Mesodermal cell (in vitro differentiated cells): Measurements from ENCODE around the gene MYO7A. TPM values are rescaled to one million over a fixed set of nuclear protein-coding genes. Genes with fewer than 3 reads are reported as not detected.
A peak's percentile ranks its signal among the peaks of the same experiment; 100 is the strongest.

Experiments used
- H3K27ac ChIP-seq: 2 replicates; pipeline ENCODE4 v1.7.0; 2013; ENCODE audit warnings: mild to moderate bottlenecking, low read depth, low read length, moderate library complexity; ENCODE audit not compliant: severe bottlenecking
- H3K36me3 ChIP-seq: 2 replicates; pipeline ENCODE4 v1.7.1; 2013; ENCODE audit warnings: mild to moderate bottlenecking, low read length, moderate library complexity; ENCODE audit not compliant: control insufficient read depth, insufficient read depth
- H3K4me1 ChIP-seq: one replicate; pipeline ENCODE4 v1.7.1; 2013; ENCODE audit warnings: mild to moderate bottlenecking, low read length; ENCODE audit not compliant: insufficient read depth, control insufficient read depth, poor library complexity, severe bottlenecking
- H3K4me3 ChIP-seq: 2 replicates; pipeline ENCODE4 v1.7.0; 2013; ENCODE audit warnings: low read length, control low read depth, mild to moderate bottlenecking; ENCODE audit not compliant: insufficient read depth, poor library complexity, severe bottlenecking; ENCODE audit errors: extremely low read depth
- H3K9me3 ChIP-seq: 2 replicates; pipeline ENCODE4 v1.7.1; 2013; ENCODE audit warnings: mild to moderate bottlenecking, low read length, moderate library complexity; ENCODE audit not compliant: control insufficient read depth
- WGBS, 2 experiments: methylation state at CpG; one replicate each; pipeline ENCODE4 v1.1.5; 2013; ENCODE audit warnings: missing lambda C conversion rate in 2 of 2; ENCODE audit not compliant: insufficient coverage in 2 of 2; 5-methylcytosine and 5-hydroxymethylcytosine counted together
- polyA plus RNA-seq, 2 experiments: library from polyadenylated mRNA; stranded (reverse); fragments of 50-300 nt; gene quantifications; one replicate each; pipeline ENCODE4 v1.2.3, GENCODE V29; 2013

Gene MYO7A
- polyA plus RNA-seq (2013, experiment 1 of 2) = 6.3 TPM
- 4.5 TPM for polyA plus RNA-seq (2013, experiment 2 of 2)

GRCh38 chr11:77127920-77128691, at the start of gene MYO7A:
Gene MYO7A, plus strand, starts transcription at chr11:77128246. Its CDS starts 2,389 bp downstream, at chr11:77130635.
- 48 to 55% methylated on average over 15 to 18 of the region's 20 CpGs for WGBS, 2 experiments
- Histone ChIP-seq H3K4me1 (peaks cover 5% of the 10 kb centered on the region), H3K9me3 (no peaks in the 10 kb centered on the region), H3K36me3 (peaks cover 14% of the 10 kb centered on the region), H3K27ac (no peak within 1 kb of the TSS), H3K4me3 (peak within 1 kb of the TSS; percentile 31)

GRCh38 chr11:77079666-77080065, 48.4 kb upstream of the MYO7A start:
- Histone ChIP-seq H3K9me3 (no peaks in the 10 kb centered on the region), H3K27ac (no peak overlapping the region), H3K4me1 (peaks cover 23% of the 10 kb centered on the region), H3K36me3 (peaks cover 11% of the 10 kb centered on the region), H3K4me3 (no peak overlapping the region)
- no CpG with 5 or more reads among the region's 2 CpGs for WGBS, 2 experiments

GRCh38 chr11:77080643-77081210, 47.3 kb upstream of the MYO7A start:
- peaks cover 18% of the 10 kb centered on the region for H3K36me3 ChIP-seq
- no peaks in the 10 kb centered on the region for H3K9me3 ChIP-seq
- WGBS, 2 experiments = 100% methylated on average over 1 to 2 of the region's 2 CpGs
- no peak overlapping the region for H3K4me3 ChIP-seq
- peaks cover 23% of the 10 kb centered on the region for H3K4me1 ChIP-seq
- H3K27ac ChIP-seq = no peak overlapping the region

- 94 to 96% methylated on average over 6 to 8 of the region's 9 CpGs for WGBS, 2 experiments
- H3K9me3 ChIP-seq = no peaks in the 10 kb centered on the region
- no peak overlapping the region for H3K27ac ChIP-seq
- peaks cover 23% of the 10 kb centered on the region for H3K36me3 ChIP-seq
- H3K4me3 ChIP-seq = no peak overlapping the region
- H3K4me1 ChIP-seq = peaks cover 23% of the 10 kb centered on the region
Observed at GRCh38 chr11:77081381-77081851, 46.6 kb upstream of the MYO7A start.

GRCh38 chr11:77081976-77082836, 45.8 kb upstream of the MYO7A start:
- Histone ChIP-seq H3K4me1 (peaks cover 23% of the 10 kb centered on the region), H3K4me3 (no peak overlapping the region), H3K9me3 (no peaks in the 10 kb centered on the region), H3K27ac (peak overlapping the region; percentile 43), H3K36me3 (peaks cover 27% of the 10 kb centered on the region)
- 83 to 91% methylated on average over 9 to 11 of the region's 11 CpGs for WGBS, 2 experiments

- peaks cover 35% of the 10 kb centered on the region for H3K36me3 ChIP-seq
- H3K9me3 ChIP-seq = no peaks in the 10 kb centered on the region
- H3K27ac ChIP-seq = peak overlapping the region; percentile 43
- no peak overlapping the region for H3K4me3 ChIP-seq
- peaks cover 23% of the 10 kb centered on the region for H3K4me1 ChIP-seq
- 80 to 82% methylated on average over 9 to 11 of the region's 15 CpGs for WGBS, 2 experiments
Observed at GRCh38 chr11:77082838-77083565, 45.0 kb upstream of the MYO7A start.

GRCh38 chr11:77083566-77084245, 44.3 kb upstream of the MYO7A start:
- peaks cover 35% of the 10 kb centered on the region for H3K36me3 ChIP-seq
- H3K27ac ChIP-seq = no peak overlapping the region
- H3K9me3 ChIP-seq = no peaks in the 10 kb centered on the region
- H3K4me3 ChIP-seq = no peak overlapping the region
- H3K4me1 ChIP-seq = peaks cover 23% of the 10 kb centered on the region
- 92 to 93% methylated on average over 11 of the region's 12 CpGs for WGBS, 2 experiments

- Histone ChIP-seq H3K9me3 (no peaks in the 10 kb centered on the region), H3K4me3 (no peak overlapping the region), H3K27ac (no peak overlapping the region), H3K36me3 (peaks cover 35% of the 10 kb centered on the region), H3K4me1 (peaks cover 23% of the 10 kb centered on the region)
- WGBS, 2 experiments = 94 to 96% methylated on average over 13 to 25 of the region's 25 CpGs
Observed at GRCh38 chr11:77084581-77085191, 43.4 kb upstream of the MYO7A start.

- Histone ChIP-seq H3K4me1 (peaks cover 22% of the 10 kb centered on the region), H3K9me3 (no peaks in the 10 kb centered on the region), H3K36me3 (peaks cover 33% of the 10 kb centered on the region), H3K4me3 (no peak overlapping the region), H3K27ac (no peak overlapping the region)
- 87 to 91% methylated on average over 5 to 6 of the region's 6 CpGs for WGBS, 2 experiments
Observed at GRCh38 chr11:77085652-77086051, 42.4 kb upstream of the MYO7A start.
